GM19463 (cell line): Measurements from ENCODE around the gene TRPV6.
A peak's percentile ranks its signal among the peaks of the same experiment; 100 is the strongest.

Experiments
- ATAC-seq: cut with Tn5 transposase; IDR thresholded peaks from one replicate; pipeline ENCODE4 v1.9.1; 2021; ENCODE audit warnings: mild to moderate bottlenecking, moderate library complexity; ENCODE audit not compliant: unreplicated experiment

TRPV6 gene

GRCh38 chr7:142855114-142855743 lies 30.3 kb downstream of the TRPV6 start:
- ATAC-seq: peak; percentile 1

GRCh38 chr7:142854372-142855113 lies 31.0 kb downstream of the TRPV6 start, which contains the start of gene EPHB6:
EPHB6 (plus strand) TSS chr7:142855076; CDS start chr7:142863228, 8,152 bp downstream.
- ATAC-seq: peak; percentile 59

GRCh38 chr7:142853739-142854371 lies 31.7 kb downstream of the TRPV6 start:
- ATAC-seq: peak; percentile 79

- no peak for ATAC-seq
These were observed 33.6 kb downstream of the TRPV6 start for GRCh38 chr7:142851919-142852318.

- ATAC-seq: no peak
These were observed 34.3 kb downstream of the TRPV6 start for GRCh38 chr7:142851269-142851668.

GRCh38 chr7:142847353-142847752 lies 38.2 kb downstream of the TRPV6 start:
- no peak for ATAC-seq

GRCh38 chr7:142842251-142842766 lies 43.2 kb downstream of the TRPV6 start:
- no peak for ATAC-seq

GRCh38 chr7:142838461-142839213 lies 46.9 kb downstream of the TRPV6 start:
- ATAC-seq: no peak

- no peak for ATAC-seq
These were observed 49.1 kb downstream of the TRPV6 start for GRCh38 chr7:142836426-142836825.

GRCh38 chr7:142835487-142835886 lies 50.1 kb downstream of the TRPV6 start:
- ATAC-seq: no peak

GRCh38 chr7:142833174-142834048 lies 52.1 kb downstream of the TRPV6 start:
- ATAC-seq: peak; percentile 90

- ATAC-seq: no peak
These were observed 53.1 kb downstream of the TRPV6 start for GRCh38 chr7:142832417-142832816.

GRCh38 chr7:142827951-142828500 lies 57.5 kb downstream of the TRPV6 start:
- no peak for ATAC-seq

GRCh38 chr7:142822714-142823113 lies 62.8 kb downstream of the TRPV6 start:
- no peak for ATAC-seq
